Upper lobe of right lung (tissue), 1 donor: ENCODE measurements around the gene COL13A1. TPM values are rescaled to one million over a fixed set of nuclear protein-coding genes. Genes with fewer than 3 reads are reported as not detected.

Source experiments
- ATAC-seq: fragments of 200-7000 bp; cut with Tn5 transposase; one replicate; pipeline ENCODE4 v1.9.1; 2020; ENCODE audit warnings: mild to moderate bottlenecking, moderate library complexity
- DNase-seq: peaks from one replicate; pipeline ENCODE4 v3.0.0-alpha.2; 2020
- H3K27ac ChIP-seq: fragments of 200-600 bp; one replicate; pipeline ENCODE4 v1.8.0; 2022
- H3K27me3 ChIP-seq: fragments of 200-600 bp; one replicate; pipeline ENCODE4 v1.8.0; 2022; ENCODE audit warnings: mild to moderate bottlenecking
- H3K36me3 ChIP-seq: fragments of 200-600 bp; one replicate; pipeline ENCODE4 v1.8.0; 2022
- H3K4me1 ChIP-seq: fragments of 200-600 bp; one replicate; pipeline ENCODE4 v1.8.0; 2022
- H3K4me3 ChIP-seq: fragments of 200-600 bp; one replicate; pipeline ENCODE4 v1.8.0; 2022; ENCODE audit warnings: mild to moderate bottlenecking
- H3K9me3 ChIP-seq: fragments of 200-600 bp; one replicate; pipeline ENCODE4 v1.8.0; 2022
- CTCF ChIP-seq: fragments of 200-600 bp; IDR thresholded peaks from one replicate; pipeline ENCODE4 v1.8.0; 2022; ENCODE audit warnings: antibody characterized with exemption
- intact Hi-C: fragments of 100-400 bp; cut with DNase I; formaldehyde crosslinking; loops from one replicate; pipeline ENCODE4 v1.11.0; 2022
- total RNA-seq: library from RNA; stranded (reverse); fragmentation: NEBNext Ultra II Directional; extraction: Animal tissue kit (Norgen Biotek cat#: 25700); gene quantifications from one replicate; pipeline ENCODE4 v1.2.1, GENCODE V29; 2021
- donor health status: DM: no; HTN: yes; CAD: no; lungs with severe emphysema.

COL13A1 gene
- total RNA-seq, 1 donor from 2014 or later = 13.5 TPM

- Histone ChIP-seq H3K4me3 (no peak overlapping the region), H3K4me1 (peaks cover 10% of the 10 kb centered on the region), H3K27me3 (no peaks in the 10 kb centered on the region), H3K36me3 (no peaks in the 10 kb centered on the region), H3K9me3 (no peaks in the 10 kb centered on the region), H3K27ac (no peak overlapping the region)
- intact Hi-C loops = no loop called here
- DNase-seq (no peak), ATAC-seq (no peak)
- TF ChIP-seq CTCF = no peak
Measured at GRCh38 chr10:69860271-69860670, 58.6 kb downstream of the COL13A1 start.

GRCh38 chr10:69861251-69862240, 59.8 kb downstream of the COL13A1 start:
- H3K4me3 ChIP-seq = no peak overlapping the region
- H3K9me3 ChIP-seq = no peaks in the 10 kb centered on the region
- no peaks in the 10 kb centered on the region for H3K27me3 ChIP-seq
- DNase-seq = no peak
- no peak for ATAC-seq
- H3K27ac ChIP-seq = no peak overlapping the region
- intact Hi-C loops = no loop called here
- TF ChIP-seq CTCF = no peak
- peaks cover 10% of the 10 kb centered on the region for H3K4me1 ChIP-seq
- H3K36me3 ChIP-seq = no peaks in the 10 kb centered on the region

GRCh38 chr10:69862882-69863530, 61.3 kb downstream of the COL13A1 start:
- ATAC-seq (no peak), DNase-seq (no peak)
- H3K27me3 ChIP-seq = no peaks in the 10 kb centered on the region
- TF ChIP-seq CTCF = no peak
- no peaks in the 10 kb centered on the region for H3K36me3 ChIP-seq
- no peak overlapping the region for H3K4me3 ChIP-seq
- no peak overlapping the region for H3K27ac ChIP-seq
- H3K9me3 ChIP-seq = no peaks in the 10 kb centered on the region
- intact Hi-C loops = no loop called here
- H3K4me1 ChIP-seq = peaks cover 10% of the 10 kb centered on the region

GRCh38 chr10:69863580-69863979, 61.9 kb downstream of the COL13A1 start:
- intact Hi-C loops = no loop called here
- no peak for DNase-seq
- no peak for TF ChIP-seq CTCF

GRCh38 chr10:69864321-69864720, 62.6 kb downstream of the COL13A1 start:
- H3K9me3 ChIP-seq = no peaks in the 10 kb centered on the region
- ATAC-seq (no peak), DNase-seq (no peak)
- H3K27ac ChIP-seq = no peak overlapping the region
- no peaks in the 10 kb centered on the region for H3K36me3 ChIP-seq
- intact Hi-C loops = no loop called here
- H3K4me1 ChIP-seq = peaks cover 10% of the 10 kb centered on the region
- H3K4me3 ChIP-seq = no peak overlapping the region
- TF ChIP-seq CTCF = no peak
- no peaks in the 10 kb centered on the region for H3K27me3 ChIP-seq

More at GRCh38 chr10:69863580-69863979, 61.9 kb downstream of the COL13A1 start:
- H3K27ac ChIP-seq = no peak overlapping the region
- ATAC-seq = no peak
- H3K4me1 ChIP-seq = peaks cover 10% of the 10 kb centered on the region
- H3K4me3 ChIP-seq = no peak overlapping the region
- no peaks in the 10 kb centered on the region for H3K9me3 ChIP-seq
- H3K36me3 ChIP-seq = no peaks in the 10 kb centered on the region
- no peaks in the 10 kb centered on the region for H3K27me3 ChIP-seq
